NCI-H2196 (cell line): ENCODE data around the gene SLC25A21.

Source experiments
- DNase-seq: peaks from one replicate; lab custom pipeline; 2025; ENCODE audit not compliant: unreplicated experiment; lab: John Stamatoyannopoulos, UW

SLC25A21 gene

DNA sequence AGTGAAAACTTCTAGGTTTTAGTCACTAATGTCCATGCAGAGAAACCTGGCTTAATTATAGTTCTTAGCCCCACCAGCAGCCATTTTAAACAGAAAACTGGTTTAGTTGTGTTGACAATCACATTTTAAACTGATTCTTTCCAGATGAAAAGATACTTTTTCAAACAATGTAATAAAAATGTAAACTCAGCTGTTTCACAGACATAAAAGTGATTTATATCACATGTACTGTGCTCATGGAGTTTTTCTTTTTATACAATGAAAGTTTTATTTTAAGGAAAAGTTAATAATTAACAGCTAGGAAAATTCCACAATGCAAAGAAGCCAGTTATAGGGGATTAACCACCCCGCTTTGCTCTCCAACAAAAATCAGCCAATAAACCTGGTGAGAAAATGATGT is 381.0 kb downstream of the SLC25A21 start:
- DNase-seq = no peak

DNA sequence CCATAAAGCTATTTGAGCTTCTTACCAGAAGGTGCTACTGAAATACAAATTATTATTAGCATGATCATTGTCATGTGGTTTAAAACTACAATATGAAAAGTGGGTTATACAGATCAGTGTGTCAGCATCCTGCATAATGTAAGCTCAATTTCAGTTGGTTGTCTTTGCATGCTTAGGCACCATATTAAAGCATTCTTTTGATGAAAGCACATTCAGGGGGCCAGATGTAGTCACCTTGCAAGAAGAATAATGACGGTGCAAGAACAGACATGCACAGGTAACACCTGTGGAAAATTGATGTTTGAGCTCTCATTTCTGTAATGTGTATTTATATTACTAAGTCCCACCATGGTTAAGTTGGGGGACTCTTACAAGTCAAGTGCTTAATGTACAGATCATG is 386.9 kb downstream of the SLC25A21 start:
- DNase-seq = no peak

DNA sequence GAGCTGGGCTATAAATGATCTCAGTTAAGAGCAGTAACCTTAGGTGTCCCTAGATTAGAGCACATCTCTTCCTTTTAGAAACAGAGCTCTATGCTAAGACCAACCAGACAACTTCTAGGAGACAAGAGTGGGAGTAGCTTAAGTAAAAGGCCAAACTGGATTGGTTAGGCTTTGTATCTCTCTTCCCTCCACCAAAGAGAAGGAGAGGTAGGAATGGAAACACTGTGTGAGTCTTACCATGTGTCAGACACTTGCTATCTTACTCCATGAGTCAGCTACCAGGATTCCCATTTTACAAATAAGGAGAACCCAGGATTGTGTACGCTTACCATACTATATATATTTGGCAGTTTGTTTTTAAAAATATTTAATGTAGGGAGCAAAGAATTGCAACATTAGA is 387.9 kb downstream of the SLC25A21 start:
- DNase-seq = no peak

DNA sequence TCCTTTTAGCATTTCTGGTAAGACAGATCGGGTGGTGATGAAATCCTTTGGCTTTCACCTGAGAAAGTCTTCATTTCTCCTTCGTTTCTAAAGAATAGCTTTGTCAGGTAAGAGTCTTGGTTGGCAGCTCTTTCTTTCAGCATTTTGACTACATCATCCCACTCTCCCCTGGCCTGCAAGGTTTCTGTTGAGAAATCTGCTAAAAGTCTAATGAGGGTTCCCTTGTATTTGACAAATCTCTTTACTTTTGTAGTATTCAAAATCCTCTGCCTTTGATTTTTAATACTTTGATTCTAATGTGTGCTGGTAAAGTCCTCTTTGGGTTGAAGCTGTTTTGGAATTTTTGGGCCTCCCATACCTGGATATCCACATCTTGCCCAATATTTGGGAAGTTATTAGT is 390.5 kb downstream of the SLC25A21 start:
- no peak for DNase-seq

DNA sequence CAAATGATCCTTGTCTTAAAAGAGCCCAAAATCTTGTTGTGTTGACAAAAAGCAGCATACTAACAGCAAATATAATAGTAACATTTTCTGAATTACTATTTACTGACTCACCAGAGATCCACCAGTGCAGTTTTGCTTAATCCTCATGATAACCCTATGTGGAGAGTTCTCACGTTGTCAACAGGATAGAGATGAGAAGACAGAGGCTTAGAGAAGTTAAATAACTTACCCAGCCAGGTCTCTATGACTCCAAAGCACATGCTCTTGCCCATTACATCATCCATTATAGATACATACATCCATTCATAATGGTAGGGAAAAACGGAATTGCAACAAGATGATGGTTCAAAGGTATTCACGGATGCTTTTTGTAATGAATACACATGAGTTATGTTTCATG is 398.8 kb downstream of the SLC25A21 start:
- DNase-seq = no peak

DNA sequence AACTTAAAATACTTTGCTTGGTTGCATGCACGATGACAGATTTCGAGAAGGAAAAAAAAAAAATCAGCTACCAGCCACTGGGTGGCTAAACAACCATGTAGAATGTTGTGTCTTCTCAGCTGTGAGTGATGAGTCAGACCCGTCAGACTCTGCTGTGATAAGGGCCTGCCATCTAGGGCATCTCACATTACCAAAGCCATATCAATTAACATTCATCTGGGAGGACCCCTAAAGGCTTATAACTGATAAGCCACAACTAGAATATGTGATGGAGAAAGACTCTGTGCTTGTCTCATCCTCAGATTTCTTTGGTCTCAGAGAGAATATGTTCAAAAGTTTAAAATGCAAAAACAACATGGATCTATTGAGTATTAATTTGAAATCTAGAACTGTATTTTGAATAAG is 399.3 kb downstream of the SLC25A21 start:
- peak; percentile 19 for DNase-seq

DNA sequence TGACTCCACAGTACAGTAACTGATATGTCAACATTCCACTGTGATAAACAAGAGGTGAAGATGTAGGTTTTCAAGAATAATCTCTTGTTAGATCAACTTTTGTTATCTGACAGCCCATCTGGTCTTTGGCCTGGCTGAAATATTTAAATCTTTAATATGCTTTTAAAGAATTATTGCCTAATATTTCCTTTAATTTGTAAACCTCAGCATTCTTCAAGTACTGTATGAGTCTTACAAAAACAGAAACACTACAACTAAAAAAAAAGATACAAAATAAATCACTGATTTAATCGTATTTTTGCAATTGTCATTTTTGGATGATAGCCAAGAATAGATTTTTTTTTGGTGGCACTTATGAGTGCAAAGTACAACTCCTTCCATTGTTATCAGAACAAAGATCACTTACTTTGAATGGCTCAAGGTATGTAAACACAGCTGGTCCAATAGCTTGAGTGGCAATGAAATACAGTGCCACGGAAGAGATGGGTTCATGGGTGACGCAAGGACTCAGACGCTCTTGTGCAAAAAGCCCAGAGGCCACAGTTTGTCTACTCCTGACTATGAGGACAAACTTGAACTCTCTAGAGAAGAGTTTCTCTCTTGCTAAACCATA is 401.3 kb downstream of the SLC25A21 start:
- DNase-seq = peak; percentile 34

DNA sequence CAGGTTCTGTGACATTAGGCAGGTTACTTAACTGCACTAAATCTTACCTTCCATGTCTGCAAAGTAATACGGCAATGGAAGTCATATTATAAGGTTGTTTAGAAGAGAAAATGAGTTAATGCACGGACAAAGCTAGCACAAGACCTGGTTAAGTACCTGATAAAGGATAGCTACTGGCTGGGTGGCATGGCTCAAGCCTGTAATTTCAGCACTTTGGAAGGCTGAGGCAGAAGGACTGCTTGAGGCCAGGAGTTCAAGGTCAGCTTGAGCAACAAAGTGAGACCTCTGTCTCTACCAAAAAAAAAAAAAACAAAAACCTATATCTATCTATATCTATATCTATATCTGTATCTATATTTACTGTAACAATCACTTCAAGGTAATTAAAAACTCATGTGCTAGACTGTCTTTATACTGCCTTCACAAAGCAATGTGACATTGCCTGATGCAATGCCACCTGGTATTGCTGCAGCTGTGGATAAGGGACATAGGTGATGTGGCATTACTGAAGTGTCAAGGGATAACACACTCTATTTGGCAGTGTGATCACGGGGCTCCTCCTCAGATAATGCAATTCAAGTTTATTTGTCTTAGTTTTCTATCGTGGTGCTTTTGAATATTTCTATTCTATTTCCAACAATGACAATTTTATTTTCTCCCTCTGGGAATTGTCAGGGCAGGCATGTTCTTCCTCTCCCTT is 403.6 kb downstream of the SLC25A21 start:
- DNase-seq = no peak

DNA sequence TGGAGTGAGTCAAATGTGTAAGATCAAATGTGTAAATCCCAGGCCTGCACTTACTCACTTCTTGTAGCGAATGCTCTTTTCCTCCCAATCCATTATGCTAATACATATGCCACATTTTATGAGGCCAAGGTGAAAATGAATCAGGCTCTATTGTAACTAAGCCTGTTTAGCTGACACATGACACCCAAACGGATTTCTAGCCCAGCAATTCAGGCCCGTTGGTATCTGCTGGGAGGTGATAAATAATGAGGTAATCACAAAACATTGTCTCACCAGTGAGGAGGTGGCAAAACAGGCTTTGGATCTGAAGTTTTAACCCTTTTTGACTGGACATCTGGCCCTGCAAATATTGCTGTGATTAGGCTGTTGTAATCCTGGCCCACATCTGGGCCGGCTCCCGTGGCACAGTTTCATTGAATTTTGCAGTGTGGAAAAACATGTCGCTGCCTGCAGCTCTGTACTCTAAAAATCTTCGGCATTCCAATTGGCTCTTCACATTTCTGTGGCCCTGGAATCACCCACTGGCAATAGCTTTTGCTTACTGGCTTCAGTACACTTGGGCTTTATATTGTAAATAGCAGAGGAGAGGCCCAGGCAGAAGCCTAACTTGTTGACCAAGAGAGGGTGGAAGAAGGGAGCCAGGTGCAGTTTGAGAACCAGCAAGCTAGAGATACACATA is 404.7 kb downstream of the SLC25A21 start:
- peak; percentile 64 for DNase-seq

DNA sequence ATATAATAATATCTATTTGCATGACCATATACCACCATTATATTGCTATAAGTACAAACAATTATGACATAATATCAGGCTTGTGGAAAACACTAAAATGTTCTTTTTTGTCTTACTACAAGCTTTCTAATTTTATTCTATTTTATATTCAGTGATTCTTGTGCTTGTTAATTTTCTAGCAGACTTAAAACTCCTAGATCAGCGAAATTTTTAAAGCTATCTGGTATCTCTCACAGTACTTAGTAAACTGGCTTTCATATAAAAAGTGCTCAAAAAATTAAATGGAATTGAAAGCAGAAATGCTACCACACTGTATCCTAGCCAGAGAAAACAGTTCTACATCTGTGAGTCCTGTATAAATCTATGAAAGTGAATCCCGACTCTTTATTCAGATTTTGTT is 405.4 kb downstream of the SLC25A21 start:
- DNase-seq = no peak

DNA sequence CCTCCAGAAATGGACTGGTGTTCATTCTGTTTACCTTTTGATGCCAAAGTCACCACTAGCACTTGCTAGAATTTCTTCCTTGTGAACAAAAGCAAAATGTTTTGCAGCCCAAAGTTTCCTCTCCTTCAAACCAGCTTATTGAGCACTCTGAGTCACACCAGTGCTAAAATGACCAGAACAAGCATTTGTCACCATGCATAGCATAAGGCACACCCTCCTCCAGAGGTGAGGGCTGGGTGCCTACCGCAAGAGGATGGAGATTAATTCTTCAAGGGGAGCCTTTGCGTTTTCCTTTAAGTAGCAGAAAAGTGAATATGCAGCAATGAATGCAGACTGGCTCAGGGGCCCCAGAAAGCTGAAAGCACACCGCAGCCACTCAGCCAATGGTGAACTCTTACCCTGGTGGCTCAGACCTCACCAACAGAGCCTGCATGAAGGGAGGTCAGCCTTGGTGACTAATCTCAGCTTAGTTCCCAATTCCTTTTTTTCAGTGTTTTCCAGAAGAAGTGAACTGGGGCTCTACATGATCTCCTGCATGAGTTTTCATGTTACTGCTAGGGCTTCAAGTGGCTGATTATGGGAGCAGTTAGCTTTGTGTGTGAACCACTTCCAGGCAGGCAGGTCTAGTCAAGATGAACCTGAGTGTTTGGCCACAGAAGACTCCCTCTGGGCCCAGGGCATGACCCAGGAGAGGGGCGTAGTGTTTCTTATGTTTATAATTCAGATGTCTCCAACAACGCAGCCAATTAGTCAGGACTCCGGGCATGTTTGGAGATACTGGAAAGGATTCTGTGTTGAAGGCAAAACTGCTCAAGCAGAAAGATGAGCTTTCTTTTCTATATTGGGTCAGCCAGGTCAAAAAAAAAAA is 414.4 kb downstream of the SLC25A21 start:
- no peak for DNase-seq

DNA sequence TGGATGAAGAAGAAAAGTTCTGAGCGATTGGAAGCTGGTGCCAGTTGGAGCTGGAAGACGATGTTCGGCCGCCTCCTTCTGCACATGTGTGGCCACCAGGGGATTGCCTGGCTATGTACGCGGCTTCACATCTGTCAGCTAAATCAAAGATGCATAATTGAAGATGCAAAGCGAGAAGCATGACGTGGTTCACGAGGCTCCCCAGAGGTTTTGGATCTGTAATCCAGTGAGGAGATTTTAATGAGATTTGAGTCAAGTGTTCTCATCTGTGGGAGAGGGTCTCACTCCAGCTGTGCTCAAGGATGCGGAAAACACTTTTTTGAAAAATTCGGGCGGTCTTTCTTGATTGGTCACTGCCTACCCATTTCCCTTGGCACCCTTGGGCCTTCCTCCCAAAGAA is 416.2 kb downstream of the SLC25A21 start:
- DNase-seq = no peak

DNA sequence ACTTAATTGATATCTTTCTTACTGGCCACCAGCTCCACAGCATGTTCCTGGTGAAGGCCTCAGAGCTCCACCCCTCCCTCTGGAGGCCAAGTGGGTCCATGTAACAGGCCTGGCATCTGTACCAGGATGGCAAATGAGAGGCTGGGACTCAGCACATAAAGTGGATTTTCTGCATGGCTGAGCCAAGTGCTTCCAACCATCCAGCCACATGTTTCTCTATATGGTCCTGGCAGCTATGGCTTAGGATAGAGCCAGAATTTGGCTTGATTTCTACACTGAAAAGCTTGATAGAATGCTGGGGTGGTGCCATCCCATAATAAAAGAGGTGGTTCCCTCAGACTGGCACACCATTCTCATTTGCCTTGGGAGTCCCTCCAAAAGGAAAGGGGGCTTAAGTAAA is 416.6 kb downstream of the SLC25A21 start:
- DNase-seq = peak; percentile 36

DNA sequence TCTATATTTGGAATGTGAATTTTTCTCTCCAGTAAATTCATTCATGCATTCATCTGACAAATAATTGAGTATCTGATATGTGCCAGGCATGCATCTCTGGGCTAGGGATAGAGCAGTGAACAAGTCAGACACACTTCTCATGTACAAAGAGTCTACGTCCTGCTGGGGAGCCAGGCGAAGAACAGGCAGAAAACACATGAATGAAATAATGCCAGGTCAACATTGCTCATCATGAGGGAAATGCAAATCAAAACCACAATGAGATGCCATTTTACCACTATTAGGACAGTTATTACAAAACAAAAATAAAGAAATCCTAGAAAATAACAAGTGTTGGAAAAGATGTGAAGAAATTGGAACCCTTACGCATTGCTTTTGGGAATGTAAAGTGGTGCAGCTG is 420.5 kb downstream of the SLC25A21 start:
- DNase-seq = no peak

DNA sequence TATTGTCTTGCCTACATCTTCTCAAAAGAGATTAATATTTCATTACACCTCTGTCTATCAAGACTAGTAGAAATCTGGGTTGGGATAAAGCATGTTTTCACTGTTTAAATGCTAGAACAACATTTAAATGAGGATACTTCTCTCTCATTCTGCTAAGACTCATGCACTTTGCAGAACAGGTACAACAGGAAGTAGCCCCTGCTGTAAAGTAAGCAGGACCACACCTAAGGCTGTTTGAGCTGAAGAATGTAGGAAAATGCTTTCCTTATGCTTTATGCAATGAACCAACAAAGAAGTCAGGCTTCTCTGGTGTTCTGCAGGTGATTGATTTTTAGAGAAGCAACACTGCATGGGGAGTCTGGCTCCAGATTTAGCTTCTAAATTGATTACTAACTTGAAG is 421.3 kb downstream of the SLC25A21 start:
- no peak for DNase-seq

DNA sequence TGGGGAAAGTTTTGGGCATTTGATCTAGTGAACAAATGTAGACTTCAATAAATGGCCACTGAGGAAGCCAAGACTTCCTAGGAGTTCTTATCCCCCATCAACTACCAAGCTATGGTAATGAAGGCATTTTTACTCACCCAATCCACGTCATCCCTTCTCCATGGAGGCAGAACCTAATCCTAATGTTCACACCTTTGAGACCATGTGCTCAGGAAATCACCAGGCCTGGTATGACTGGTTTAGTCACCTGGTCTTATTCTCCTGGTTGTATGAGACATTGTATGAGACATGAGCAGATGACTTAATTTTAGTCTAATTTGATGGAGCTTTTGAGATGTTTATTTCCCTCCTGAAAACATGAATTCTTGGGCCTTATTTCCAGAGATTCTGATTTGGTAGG is 422.2 kb downstream of the SLC25A21 start:
- DNase-seq = no peak

DNA sequence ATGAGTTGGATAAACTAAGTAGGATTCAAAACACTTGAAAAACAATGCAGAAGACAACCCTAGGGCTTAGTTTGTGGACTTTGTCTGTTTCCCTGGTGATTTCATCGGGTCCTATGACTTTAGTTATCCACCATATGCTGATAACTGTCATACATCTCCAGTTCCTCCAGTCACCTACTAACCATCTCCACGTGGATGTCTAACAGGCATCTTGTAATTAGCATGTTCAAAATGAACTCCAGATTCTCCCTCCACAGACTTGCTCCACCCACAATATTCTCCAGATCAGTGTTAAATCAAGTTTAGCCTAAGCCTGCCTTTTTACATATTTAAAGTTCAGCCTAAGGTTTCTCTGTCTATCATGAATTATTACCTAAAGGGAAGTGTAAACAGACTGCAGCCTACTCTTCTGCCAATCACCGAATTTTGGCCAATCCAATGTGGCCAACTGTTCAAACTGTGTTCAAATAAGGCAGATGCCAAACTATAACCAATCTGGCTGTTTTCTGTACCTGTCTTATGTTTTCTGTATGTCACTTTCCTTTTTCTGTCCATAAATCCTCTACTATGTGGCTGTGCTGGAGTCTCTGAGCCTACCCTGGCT is 423.7 kb downstream of the SLC25A21 start:
- DNase-seq = no peak

DNA sequence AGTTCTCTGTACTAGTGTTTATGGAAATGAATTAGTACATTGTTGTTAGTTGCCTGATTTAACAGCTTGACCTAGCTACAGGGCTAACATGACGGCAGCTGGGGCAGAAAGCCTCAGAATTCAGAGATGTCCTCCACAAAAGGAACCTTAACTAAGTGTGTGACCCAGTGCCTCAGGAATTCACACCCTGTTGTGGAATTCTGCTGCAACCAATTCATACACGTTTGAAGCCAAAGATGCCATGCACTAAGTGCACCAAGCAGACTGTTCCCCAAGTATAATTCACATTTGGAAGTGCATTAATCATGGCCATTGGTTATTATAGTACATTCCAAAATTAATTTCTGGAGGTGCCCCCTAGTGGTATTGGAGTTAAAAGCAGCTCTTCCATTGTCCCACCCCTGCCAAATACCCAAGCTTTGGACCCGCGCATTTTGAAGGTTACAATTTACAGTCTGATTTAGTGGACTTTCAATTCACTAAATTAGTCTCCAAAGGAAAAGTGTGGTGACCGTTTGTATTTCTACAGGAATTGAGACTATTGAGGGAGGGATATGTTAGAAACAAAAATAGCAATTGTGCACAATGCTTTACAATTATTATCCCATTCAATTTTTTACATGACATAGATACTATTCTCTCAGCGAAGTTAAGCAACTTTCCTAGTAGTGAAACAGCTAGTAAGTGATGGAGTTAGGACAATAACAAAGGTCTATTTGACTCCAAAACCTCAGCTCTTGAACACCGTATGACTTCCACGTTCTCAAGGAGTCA is 424.8 kb downstream of the SLC25A21 start:
- DNase-seq = no peak

DNA sequence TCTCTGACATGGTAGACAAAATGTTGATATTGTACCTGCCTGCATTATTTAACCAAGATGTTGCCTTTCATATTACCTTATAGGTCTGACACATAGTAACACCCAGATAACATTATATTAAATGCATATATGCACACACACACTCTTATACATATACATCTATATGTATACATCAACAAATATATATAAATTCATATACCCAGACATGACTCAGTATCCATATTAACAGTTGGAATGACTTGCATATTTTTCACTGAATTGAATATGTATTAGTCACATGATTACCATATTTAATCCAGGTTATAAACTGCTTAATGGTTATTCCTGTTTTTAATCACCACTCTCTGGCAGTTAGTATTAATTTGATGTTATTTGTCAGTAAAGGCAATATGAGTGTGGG is 425.5 kb downstream of the SLC25A21 start:
- DNase-seq = no peak

DNA sequence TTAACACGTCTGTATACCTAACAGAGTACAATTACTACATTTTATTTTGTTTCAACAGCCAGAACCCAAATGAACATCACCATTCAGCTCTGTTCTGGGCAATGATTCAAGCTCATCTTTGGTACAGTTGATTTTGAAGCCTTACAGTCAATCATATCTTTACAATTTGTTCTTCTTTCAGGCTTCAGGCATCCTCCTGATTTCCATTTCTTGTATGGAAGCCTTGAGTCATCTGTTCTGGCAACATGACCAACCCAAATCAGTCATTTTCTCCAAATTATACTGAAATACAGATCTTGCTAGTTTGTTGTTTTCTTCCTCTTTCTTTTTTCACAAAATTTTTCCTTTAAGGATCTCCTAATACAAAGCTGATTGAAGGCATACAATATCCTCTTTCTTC is 430.5 kb downstream of the SLC25A21 start:
- no peak for DNase-seq
